CD4-positive, alpha-beta T cell treated with Interleukin-15 for 1 hour (primary cell): ENCODE results near the gene ECI1.
A peak's percentile ranks its signal among the peaks of the same experiment; 100 is the strongest.
"Not testable (repeated sequence)": the region's sequence is repeated elsewhere in the genome, so short reads cannot be mapped to it uniquely, and the experiment has no call there.

Source experiments
- DNase-seq: peaks from one replicate; pipeline ENCODE4 v3.0.0-alpha.2; 2020

ECI1 gene

DNA sequence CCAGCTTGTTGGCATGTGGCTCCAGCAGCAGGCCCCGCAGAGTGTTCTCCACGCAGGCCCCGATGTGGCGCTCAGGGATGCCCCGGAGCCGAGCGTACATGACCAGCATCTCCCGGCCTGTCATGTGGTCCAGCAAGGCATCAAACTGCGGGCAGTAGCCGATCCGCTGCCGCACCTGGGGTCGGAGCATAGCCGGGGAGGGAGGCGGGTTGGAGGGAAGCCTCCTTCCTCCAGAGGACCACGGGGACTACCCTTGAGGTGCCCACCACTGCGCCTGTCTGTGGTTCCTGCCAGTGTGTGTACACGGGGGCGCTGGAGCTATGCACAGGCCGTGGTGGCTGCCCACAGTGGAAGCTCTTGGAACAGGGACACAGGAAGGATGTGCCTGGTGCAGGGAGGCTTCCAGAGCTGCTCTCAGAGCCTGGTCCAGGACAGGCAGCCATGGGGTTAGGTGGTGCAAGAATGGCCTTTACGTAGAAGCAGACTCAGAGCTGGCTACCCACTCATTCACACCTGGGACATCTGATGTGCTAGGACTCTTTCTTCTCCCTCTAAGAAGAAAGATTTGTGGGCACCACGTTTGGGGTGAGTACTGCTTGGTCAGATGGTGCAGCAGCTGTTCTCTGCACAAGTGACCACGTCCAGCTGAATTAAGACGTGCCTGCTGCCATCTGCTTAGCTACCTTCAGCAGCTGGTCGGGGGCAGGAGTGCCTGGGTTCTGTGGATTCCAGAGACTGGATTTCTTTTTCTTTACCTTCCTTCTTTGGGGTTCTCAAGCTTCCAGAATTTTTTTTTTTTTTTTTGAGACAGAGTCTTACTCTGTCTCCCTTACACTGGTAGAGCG, 27.8 kb upstream of the ECI1 start:
- no peak for DNase-seq

DNA sequence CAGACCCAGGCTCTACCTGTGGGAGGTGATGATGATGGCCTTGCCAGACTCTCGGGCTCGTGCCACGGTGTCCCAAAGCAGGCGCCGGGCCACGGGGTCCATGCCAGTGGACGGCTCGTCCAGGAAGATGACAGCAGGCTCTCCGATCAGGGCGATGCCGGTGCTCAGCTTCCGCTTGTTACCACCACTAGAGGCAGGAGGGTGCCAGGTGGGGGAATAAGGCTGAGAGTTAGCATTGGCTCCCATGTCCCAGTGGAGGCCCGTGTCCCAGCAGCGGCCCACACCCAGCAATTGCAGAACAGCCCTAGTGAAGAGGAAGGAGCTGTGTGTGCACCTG, 26.9 kb upstream of the ECI1 start:
- no peak for DNase-seq

DNA sequence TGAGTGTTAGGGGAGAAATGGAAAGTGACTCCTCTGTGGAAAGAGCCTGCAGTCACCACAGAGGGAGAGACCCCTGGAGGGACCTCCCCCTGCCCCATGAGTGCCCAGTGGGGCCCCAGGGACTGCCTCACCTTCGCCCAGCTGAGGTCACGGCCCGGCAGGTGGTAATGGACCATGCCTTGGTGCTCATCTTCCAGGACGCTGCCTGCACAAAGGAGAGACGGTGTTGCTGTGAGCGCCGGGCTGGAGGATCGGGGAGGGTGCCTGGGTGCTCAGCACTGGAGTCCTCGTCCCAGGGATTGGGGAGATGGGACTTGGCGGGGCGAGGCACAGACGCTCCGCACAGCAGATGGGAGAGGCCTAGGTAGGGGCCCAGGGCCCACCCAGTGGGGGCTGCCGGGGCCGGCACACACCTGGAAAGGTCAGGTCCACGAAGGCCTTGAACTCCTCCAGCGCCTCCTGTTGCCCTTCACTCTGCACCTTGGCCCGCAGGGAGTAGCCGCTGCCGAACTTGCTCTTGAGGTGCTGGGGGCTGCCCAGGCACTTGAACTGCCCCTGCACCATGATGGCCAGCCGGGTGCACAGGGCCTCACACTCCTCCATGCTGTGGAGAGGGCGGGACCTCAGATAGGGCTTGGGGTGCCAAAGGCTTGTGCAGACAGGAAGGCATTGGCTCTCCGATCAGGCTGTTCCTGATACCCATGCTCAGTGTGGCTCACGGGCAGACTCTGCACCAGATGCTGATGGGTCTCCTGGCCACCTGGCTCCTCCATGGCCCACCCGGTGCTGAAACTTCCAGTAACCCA, 26.3 kb upstream of the ECI1 start:
- DNase-seq, result no peak

DNA sequence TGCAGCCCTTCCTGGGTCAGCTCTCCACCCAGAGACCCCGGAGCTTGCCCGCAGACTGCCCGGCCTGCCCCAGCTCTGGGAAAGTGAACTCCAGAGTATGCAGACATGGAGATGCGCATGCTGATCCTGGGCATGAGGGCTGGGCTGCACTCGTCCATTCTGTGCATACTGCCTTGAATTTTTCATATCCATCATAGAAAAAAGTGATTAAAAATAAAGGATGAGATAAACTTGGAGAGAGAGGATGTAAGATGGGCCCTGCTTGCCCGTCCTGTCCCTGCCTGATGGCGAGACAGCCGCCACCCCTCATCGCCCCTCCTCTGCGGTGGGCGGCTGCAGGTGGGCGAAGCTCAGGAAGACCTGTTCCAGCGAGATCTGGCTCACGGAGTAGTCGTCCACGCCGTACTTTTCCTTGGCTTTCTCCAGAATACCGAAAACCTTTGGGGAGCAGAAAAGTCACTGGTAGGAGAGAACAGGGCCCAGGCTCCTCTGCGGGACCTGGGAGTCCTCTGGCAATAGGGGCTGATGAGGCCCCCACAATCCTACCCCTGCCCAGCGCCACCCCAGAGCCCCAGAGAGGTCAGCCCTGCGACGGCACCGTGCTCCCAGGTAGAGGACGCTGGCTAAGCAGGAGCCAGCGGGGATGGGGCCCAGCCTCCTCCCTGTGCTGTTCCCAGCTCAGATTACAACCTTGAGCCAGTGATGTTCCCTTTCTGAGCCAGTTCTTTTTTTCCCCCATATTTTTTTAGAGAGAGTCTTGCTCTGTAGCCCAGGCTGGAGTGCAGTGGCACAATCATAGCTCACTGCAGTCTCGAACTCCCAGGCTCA, 25.2 kb upstream of the ECI1 start:
- DNase-seq, result no peak

DNA sequence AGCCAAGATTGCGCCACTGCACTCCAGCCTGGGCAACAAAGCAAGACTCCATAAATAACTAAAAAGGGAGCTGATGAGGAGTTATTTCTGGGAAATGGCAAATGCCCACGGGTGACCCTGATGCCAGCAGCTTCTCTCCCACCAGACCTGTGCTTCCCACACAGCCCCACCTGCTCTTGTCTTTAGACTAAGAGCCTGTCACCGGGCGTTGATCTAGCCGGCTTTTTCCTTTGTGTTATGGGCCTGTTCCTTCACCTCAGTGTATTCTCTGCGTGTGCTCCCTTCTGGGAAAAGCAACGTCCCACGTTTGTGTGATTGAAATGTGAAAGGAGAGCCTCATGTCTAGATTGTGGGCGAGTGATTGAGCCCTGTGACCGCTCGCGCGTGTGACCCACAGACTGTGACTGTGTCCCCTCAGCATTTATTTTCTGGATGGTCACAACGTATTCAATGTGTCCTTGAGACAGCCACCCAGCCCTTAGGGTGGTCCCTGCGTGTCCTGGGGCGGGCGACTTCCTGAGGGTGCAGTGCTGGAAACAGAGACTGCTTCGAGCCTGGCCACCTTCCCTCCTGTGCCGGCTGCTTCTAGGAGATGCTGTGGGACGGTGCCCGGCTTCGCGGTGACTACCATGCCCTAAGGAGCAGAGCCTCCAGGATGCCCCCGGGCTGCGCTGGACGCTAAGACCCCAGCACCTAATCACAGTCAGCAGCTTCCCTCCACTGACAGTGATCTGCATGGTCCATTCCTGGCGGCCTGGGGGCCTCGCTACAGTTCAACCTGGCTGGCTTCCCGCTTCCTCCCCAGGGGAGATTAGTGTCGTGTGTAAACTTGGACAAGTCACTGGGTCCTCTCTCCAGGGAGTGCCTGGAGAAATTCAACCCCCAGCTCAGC, 24.3 kb upstream of the ECI1 start:
- no peak for DNase-seq

DNA sequence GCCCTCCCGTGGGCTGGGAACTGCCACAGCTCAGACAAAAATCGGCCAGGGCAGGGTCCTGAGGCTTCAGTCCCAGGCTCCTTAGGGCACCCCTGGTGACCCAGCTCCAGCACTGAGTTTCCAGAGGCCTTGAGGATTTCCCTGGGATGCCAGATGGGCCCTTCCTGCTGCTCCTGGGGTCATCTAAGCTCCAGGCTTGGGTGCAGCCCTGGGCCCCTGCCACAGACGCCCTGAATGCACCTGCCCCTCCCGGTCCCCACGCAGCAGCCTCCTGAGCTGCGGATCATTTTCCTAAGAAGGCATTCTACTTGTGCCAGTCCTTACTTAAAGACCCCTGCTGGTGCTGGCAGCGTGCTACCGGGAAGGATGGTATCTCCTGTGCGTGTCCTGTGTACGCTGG, 22.5 kb upstream of the ECI1 start:
- DNase-seq, result no peak

DNA sequence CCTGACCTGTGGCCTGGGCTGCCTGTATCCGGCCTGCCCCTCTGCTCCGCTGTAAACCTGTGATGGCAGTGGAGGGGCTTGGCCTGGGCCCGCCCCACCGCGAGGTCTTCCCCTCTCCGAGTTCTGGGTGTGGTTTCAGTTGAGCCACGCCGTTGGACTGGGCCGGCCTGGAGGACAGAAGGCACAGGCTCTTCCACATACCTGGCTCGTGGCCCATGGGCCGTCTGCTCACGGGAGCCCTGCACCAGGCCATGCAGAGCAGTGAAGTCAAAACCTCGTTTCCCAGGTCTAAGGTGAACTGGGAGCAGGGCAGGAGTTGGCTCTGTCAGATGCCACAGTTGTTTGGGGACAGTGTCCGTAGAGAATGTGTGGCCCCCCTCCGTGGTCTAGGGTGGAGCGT, 22.1 kb upstream of the ECI1 start:
- no peak for DNase-seq

DNA sequence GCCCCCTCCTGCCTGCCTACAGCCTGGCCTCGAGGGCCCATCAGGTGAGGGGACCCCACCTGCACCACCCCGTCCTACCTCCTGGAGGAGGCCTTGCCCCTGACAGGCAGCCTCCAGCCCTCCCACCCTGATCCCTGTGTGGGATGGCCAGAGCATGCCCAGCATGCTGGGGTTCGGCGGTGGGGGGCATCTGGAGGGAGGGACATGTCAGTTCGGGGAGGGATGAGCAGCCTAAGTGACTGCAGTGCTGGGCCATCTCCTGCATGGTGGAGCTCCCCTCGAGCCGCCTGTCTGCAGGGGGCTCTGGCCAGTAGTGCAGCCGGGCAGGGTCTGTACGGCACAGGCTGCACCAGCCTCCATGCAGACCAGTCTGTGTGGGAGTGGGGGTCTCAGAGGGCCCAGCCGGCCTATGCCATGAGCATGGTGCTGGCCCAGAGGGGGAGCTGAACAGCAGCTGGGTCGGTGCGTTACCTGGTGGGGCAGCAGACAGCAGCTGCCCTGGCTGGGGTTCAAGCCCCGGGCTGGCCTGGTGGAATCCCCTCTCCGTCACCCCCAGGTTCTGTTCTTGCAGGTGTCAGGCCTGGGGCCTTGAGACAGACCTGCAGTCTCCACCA, 20.6 kb upstream of the ECI1 start:
- no peak for DNase-seq

DNA sequence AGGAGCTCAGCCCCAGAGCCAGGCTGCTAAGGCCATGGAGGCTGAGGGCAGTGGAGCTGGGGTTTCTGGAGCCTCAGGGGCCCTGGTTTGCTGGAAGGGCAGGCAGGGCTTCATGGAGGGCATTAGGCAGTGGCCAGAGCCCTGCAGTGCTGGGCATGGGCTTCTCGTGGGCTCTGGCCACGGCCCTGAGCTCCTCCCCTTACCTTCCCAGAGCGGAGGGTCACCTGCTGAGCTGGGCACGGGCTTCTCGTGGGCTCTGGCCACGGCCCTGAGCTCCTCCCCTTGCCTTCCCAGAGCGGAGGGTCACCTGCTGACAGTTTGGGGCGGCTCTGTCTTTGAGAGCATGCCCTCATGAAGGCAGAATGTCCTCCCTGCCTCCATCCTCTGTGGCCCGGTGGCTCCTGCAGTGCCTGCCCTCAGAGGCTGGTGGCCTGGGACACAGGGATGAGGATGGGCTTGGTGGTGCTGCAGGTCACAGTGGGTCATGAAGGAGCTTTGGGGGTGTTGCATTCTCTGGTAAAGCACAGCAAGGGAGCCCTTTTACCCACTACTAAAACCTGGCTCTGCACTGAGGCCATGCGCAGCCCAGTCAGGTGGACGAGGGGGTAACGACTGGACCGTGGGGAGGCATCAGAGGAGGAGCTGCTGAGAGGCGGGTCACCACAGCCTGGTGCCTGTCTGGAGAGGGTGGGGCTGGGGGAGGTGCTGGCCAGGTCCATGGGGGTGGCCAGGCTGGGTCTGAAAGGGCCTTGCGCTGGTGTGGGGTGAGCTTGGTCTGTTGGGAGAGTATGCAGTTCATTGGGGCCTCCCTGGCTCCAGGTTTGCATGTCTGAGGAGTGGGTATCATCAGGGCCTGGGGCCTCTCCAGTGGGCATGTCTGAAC, 19.4 kb upstream of the ECI1 start:
- no peak for DNase-seq

DNA sequence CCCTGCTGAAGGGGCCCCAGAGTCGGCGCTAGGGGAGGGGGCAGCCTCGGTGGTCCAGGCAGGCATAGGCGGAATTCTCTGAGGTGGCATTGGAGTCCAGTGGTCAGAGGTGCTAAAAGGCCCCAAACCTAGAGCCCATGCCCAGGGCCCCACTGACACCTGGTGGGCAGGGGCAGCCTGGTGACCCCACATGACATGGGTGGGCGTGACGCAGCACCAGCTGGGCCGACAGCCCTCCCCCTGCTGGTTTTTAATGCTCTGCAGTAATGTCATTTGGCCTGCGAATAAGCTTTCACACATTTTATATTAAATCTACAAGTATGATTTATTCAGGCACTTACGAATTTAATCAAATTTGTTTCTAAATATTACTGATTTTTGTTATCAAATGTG, 18.7 kb upstream of the ECI1 start:
- no peak for DNase-seq

DNA sequence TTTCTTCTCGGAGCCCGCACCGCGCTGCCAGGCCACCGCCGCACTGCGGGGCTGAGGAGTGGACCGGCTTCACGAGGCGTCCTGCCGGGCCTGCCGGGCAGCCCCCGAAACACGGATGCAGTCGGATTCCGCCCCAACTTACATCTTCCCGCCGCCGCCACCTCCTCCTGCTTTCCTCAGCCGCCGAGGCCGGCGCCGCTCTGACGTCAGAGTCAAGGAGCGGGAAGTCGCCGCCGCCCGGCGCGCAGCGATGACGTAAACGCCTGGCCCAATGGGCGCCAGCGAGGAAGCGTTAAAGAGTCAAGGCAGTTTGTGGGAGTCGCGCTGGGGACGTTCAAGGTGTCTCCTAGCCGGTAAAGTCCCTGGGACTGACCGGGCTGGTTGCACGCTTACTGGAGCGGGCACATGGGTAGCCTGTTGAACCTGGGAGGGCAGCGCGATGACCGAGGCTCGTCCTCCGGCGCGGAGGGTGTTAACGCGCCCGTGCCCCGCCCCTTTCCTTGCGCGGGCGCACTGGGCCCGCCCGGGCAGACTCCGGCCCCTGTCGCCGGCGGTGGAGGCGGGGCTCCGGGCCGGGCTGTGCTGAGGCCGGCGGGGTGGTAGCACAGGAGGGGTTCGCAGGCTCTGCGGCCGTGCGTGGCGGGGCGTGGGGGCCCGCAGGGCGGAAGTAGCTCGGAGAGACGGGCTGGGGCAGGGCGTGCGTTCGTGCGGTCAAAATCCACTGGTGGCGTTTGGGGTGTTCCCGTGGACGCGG, 16.7 kb upstream of the ECI1 start, which contains the start of gene RNPS1:
TSS of gene RNPS1 (minus strand) at position 214 of the 754 bp plus-strand sequence. CDS start 3,483 bp downstream, outside the sequence.
- DNase-seq, result peak; percentile 93

DNA sequence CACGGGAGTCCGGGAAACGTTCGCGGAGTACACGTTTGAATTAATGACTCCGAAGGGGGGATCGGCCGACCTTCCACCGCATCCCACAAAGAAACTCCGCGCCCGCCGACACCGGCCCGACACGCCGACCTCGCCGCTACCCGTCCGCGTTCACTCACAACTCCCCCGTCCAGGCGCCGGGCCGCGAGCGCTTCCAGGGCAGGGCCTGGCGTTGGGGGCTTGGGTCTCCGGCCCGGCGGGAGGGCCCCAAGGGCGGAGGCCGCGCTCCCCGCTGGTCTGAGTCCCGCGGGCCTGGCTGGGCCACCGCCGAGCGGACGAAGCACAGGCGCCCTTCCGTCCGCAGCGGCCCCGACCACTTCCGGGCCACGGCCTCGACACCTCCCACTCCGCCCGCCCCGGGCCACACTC, 16.1 kb upstream of the ECI1 start:
- not testable (repeated sequence) for DNase-seq

DNA sequence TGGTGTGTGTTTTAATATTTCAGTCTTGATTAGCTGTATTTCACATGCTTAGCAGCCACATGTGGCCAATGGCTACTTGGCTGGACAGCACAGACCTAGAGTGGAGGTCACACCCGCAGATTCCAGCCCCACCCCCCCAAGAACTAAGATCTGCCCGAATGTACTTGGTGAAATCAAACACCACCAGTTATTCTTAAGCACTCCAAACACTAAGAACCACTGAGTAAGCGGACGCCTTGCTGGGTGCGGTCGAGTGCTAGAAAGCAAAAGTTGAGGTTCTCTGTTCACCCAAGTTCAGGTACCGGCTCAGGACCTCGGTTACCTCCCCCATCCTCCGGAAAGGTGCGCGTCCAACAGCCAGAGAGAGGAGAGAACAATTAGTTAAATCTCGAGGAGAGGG, 15.5 kb upstream of the ECI1 start:
- not testable (repeated sequence) for DNase-seq

DNA sequence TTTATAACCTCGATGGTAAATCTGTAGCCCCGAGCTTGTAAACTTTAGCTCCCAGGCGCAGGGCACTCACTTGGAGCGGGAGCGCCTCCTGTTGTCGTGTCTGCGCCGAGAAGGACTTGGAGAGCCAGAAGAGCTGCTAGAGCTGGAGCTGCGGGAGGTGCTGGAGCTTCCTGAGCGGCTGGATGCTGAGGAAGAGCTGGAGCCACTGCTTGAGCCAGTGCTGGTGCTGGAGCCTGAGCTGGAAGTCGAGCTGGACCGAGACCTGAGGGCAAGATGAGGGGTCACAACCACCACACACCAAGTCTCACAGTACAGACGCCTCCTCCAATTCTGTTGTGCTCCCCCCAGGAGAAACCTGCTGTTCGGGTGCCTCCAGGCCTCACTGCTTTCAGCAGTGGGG, 11.6 kb upstream of the ECI1 start:
- DNase-seq, result not testable (repeated sequence)

DNA sequence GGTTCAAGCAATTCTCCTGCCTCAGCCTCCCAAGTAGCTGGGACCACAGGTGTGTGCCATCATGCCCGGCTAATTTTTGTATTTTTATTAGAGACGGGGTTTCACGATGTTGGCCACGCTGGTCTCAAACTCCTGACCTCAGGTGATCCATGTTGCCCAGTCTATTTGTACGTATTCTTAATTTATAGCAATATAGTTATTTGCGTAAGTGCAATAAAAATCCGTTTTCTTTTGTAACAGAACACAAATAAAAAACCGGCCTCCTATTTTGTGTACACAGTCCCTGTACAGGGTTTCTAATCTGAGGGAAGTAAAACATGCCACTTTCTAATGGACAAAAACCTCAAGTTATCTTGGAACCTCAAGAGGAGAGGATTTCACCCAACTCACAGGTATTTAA, 8.9 kb upstream of the ECI1 start:
- no peak for DNase-seq

DNA sequence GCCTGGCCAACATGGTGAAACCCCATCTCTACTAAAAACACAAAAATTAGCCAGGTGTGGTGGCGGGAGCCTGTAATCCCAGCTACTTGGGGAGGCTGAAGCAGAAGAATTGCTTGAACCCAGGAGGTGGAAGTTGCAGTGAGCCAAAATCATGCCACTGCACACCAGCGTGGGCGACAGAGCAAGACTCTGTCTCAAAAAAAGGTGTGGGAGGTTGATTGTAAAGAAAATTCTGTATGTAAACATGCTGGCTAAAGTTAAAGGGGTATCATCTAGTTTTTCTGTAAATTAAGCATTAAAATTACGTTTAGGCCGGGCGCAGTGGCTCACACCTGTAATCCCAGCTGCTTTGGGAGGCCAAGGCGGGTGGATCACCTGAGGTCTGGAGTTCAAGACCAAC, 7.1 kb upstream of the ECI1 start:
- not testable (repeated sequence) for DNase-seq

DNA sequence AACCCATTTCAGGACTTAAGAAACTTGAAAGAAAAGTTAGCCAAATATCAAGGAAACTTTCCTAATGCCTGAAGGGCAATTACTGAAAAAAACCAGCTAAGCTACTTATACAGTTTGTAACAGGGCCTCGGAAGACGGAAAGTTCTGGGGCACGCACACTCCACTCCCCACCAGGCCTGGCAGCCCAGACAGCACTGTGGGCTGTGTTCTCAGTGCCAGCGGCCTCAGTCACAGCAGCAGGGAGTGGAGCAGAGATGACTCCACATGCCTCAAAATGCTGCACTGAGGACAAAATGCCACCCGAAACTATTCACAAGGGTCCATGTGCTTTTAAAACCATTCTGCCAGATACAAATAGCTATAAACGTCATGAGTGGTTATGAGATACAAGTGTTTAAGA, 6.3 kb upstream of the ECI1 start:
- no peak for DNase-seq

DNA sequence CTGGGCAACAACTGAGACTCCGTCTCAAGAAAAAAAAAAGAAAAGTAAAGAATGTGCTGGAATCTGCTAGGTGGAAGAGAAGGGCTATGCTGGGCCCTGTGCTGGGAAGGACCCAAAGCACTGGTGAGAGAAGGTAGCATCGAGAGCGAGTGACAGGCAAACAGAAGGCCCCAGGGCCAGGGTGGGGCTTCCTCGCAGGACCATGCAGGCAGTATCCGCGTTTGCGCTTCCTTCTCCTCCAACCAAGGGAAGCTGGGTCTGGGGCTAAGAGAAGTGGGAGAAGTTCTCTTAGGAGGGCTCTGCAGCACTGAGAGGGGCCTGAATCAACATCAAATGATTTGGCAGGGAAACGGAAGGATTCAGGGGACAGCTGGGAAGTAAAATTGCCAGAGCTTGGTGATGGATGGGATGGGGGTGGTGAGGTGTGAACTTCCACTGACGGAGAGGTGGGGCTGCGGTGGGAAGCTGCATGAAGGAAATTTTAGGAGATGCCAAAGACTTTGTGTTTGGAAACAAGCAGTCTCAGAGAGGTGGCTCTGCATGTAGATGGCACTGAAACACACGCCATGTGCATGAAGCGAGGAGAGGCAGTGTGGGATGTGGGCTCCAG, 5.2 kb upstream of the ECI1 start:
- DNase-seq, result no peak

DNA sequence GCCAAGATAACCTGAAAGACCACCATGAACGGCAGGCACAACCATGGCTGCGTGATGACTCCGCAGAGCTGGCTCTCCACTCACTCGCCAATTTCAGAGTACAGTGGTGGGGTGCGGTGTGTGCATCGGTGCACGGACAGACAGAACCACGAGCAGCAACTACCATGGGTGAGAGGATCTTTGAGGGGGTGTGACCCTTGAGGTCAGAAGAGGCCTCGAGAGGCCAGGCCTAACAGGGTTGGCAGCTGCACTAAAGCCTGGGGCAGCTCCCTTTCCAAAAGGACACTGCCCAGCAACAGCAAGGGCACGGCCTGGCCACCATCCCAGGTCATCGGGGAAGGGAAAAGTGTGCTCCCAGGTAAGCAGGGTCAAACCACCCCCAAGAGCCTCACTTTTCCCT, 1.9 kb upstream of the ECI1 start:
- DNase-seq, result no peak

DNA sequence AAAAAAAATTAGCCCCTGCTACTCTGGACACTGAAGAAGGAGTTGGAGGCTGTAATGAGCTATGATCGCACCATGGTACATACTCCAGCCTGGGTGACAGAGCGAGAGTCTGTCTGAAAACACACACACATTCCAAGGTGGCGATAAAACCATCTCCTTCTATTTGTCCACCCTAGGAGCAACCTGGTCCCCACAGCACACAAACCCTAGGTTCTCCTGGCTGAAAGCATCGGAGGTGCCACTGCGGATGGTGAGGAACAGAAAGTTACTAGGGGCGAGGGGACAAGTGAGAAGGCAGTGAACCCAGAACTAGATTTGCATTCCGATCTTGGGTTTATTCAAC, 1.4 kb upstream of the ECI1 start:
- no peak for DNase-seq
